Measurements from ENCODE around the gene GMFB. TPM values are rescaled to one million over a fixed set of nuclear protein-coding genes. Genes with fewer than 3 reads are reported as not detected.

Gene GMFB
- total RNA-seq, 1 donor from 2014 or later = 27.5 TPM

DNA sequence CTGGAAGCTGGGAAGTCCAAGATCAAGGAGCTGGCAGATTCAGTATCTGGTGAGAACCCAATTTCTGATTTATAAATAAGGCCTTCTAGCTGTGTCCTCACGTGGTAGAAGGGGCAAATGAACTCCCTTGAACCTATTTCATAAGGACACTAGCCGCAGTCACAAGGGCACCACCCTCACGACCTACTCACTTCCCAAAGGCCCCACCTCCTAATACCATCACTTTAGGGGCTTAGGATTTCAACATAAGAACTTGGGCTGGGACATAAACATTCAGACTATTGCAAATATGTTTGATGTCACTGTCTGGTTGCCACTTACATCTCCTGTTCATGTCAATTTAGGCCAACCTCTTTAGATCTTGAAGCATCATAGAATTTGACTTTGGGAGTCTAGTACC is 36.8 kb downstream of the GMFB start:
- Histone ChIP-seq H3K4me3 (no peak overlapping the region), H3K4me1 (no peaks in the 10 kb centered on the region), H3K9me3 (no peaks in the 10 kb centered on the region), H3K36me3 (no peaks in the 10 kb centered on the region), H3K27ac (no peak overlapping the region), H3K27me3 (no peaks in the 10 kb centered on the region)
- intact Hi-C loops (cut with DNase I) = no loop called here
- no peak for DNase-seq (ENCODE audit: low spot score in 2 of 2)
- TF ChIP-seq, protein P1, sequence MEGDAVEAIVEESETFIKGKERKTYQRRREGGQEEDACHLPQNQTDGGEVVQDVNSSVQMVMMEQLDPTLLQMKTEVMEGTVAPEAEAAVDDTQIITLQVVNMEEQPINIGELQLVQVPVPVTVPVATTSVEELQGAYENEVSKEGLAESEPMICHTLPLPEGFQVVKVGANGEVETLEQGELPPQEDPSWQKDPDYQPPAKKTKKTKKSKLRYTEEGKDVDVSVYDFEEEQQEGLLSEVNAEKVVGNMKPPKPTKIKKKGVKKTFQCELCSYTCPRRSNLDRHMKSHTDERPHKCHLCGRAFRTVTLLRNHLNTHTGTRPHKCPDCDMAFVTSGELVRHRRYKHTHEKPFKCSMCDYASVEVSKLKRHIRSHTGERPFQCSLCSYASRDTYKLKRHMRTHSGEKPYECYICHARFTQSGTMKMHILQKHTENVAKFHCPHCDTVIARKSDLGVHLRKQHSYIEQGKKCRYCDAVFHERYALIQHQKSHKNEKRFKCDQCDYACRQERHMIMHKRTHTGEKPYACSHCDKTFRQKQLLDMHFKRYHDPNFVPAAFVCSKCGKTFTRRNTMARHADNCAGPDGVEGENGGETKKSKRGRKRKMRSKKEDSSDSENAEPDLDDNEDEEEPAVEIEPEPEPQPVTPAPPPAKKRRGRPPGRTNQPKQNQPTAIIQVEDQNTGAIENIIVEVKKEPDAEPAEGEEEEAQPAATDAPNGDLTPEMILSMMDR (IDR thresholded peaks at IDR 0.05) = no peak

- DNase-seq (ENCODE audit: low spot score in 2 of 2) = no peak
- no peaks in the 10 kb centered on the region for H3K9me3 ChIP-seq
- intact Hi-C loops (cut with DNase I) = no loop called here
- H3K27ac ChIP-seq = no peak overlapping the region
- H3K4me1 ChIP-seq = peaks cover 0 to 2% of the 10 kb centered on the region in 2 donors
- H3K27me3 ChIP-seq = no peaks in the 10 kb centered on the region
- TF ChIP-seq, protein P1 (IDR thresholded peaks at IDR 0.05) = no peak
- no peaks in the 10 kb centered on the region for H3K36me3 ChIP-seq
- H3K4me3 ChIP-seq = no peak overlapping the region
Measured at GRCh38 chr14:54451121-54451601, 37.6 kb downstream of the GMFB start.

GRCh38 chr14:54450535-54450934 is 38.2 kb downstream of the GMFB start:
- no peak for DNase-seq (ENCODE audit: low spot score in 2 of 2)
- Histone ChIP-seq H3K4me3 (no peak overlapping the region), H3K9me3 (no peaks in the 10 kb centered on the region), H3K36me3 (no peaks in the 10 kb centered on the region), H3K27ac (no peak overlapping the region), H3K27me3 (no peaks in the 10 kb centered on the region), H3K4me1 (peaks cover 0 to 2% of the 10 kb centered on the region in 2 donors)
- intact Hi-C loops (cut with DNase I) = no loop called here
- TF ChIP-seq, protein P1 (IDR thresholded peaks at IDR 0.05) = no peak

DNA sequence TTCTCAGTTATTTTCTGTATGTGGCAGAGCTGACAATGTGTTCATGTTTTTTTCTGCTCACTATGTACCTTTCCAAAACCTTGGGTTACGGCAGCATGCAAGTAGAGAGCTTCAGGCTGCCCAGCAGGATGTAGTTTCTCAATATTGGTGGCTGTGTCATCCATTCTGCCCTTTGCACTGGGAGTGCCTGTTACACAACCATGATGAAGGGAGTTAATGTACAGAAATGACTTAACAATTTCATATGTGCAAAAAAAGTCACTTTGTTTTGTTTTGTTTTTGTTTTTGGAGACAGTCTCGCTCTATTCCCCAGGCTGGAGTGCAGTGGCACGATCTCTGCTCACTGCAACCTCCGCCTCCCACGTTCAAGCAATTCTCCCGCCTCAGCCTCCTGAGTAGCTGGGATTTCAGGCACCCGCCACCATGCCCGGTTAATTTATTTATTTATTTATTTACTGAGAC is 41.5 kb downstream of the GMFB start:
- TF ChIP-seq, protein P1 (IDR thresholded peaks at IDR 0.05) = no peak
- H3K4me1 ChIP-seq = peaks cover 0 to 2% of the 10 kb centered on the region in 2 donors

DNA sequence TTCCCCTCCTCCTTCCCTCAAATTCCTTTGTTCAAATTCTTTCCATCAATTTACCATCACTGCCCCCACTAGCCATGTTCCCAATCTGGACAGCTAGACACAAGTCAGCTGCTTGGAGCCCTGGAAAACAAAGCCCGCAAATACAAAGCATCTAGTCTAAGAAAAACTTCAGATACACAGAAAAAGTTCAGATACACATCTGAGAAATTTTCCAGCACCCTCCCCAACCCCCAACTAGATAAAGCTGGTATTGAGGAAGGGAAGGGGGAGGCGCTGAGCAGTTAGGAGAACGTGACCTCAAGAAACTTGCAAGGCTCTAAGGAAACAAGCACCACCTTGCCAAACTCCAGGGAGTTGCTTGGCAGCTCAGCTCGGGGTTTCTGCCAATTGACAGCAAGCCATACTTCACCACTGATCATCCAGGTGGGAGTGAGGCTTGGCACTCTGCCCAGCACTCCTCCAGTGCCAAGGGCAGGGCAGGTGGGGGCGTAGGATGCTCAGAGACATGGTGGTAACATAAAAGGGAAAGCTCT is 42.6 kb downstream of the GMFB start:
- Histone ChIP-seq H3K27ac (no peak overlapping the region), H3K4me3 (no peak overlapping the region), H3K27me3 (no peaks in the 10 kb centered on the region), H3K36me3 (no peaks in the 10 kb centered on the region), H3K4me1 (peaks cover 0 to 2% of the 10 kb centered on the region in 2 donors), H3K9me3 (no peaks in the 10 kb centered on the region)
- no peak for DNase-seq (ENCODE audit: low spot score in 2 of 2)
- intact Hi-C loops (cut with DNase I) = no loop called here
- TF ChIP-seq, protein P1 (IDR thresholded peaks at IDR 0.05) = no peak

More for the DNA sequence above, 41.5 kb downstream of the GMFB start:
- Histone ChIP-seq H3K27me3 (no peaks in the 10 kb centered on the region), H3K9me3 (no peaks in the 10 kb centered on the region), H3K4me3 (no peak overlapping the region), H3K27ac (no peak overlapping the region), H3K36me3 (no peaks in the 10 kb centered on the region)
- no peak for DNase-seq (ENCODE audit: low spot score in 2 of 2)
- intact Hi-C loops (cut with DNase I) = no loop called here

Measured in ascending aorta (tissue), 2 donors.